Measurements from ENCODE around the gene PACRG. TPM values are rescaled to one million over a fixed set of nuclear protein-coding genes. Genes with fewer than 3 reads are reported as not detected.

The PACRG gene
- total and polyA plus RNA-seq, 10 of the 15 experiments (the other 5 are each of a cell fraction or from before 2014, with no cell fraction given) = not detected

DNA sequence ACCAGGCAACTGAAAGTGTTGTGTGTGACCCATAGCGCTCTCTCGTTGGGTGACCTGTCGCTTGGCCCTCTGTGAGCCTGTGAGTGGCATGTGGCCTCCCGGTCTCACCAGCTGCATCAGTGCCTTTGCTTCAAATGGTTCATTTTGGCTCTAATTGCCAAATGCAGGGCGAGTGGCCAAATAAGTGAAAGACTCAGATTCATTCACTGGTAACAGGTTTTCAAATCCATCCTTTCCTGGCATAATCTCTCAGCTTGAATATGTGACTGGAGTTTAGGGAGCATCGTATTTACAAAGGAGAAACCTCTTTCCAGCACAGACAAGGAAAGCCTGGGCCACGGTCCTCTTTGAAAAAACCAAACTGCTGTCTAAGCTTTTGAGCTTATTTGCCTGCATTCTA lies 365.1 kb downstream of the PACRG start (continued):
- TF ChIP-seq, protein P1, sequence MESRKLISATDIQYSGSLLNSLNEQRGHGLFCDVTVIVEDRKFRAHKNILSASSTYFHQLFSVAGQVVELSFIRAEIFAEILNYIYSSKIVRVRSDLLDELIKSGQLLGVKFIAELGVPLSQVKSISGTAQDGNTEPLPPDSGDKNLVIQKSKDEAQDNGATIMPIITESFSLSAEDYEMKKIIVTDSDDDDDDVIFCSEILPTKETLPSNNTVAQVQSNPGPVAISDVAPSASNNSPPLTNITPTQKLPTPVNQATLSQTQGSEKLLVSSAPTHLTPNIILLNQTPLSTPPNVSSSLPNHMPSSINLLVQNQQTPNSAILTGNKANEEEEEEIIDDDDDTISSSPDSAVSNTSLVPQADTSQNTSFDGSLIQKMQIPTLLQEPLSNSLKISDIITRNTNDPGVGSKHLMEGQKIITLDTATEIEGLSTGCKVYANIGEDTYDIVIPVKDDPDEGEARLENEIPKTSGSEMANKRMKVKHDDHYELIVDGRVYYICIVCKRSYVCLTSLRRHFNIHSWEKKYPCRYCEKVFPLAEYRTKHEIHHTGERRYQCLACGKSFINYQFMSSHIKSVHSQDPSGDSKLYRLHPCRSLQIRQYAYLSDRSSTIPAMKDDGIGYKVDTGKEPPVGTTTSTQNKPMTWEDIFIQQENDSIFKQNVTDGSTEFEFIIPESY (IDR thresholded peaks at IDR 0.05) = no peak
- no peak for TF ChIP-seq FOS (IDR thresholded peaks at IDR 0.05; ENCODE audit: borderline replicate concordance, extremely low read depth, insufficient read length)
- TF ChIP-seq, protein P2, sequence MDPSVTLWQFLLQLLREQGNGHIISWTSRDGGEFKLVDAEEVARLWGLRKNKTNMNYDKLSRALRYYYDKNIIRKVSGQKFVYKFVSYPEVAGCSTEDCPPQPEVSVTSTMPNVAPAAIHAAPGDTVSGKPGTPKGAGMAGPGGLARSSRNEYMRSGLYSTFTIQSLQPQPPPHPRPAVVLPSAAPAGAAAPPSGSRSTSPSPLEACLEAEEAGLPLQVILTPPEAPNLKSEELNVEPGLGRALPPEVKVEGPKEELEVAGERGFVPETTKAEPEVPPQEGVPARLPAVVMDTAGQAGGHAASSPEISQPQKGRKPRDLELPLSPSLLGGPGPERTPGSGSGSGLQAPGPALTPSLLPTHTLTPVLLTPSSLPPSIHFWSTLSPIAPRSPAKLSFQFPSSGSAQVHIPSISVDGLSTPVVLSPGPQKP (IDR thresholded peaks at IDR 0.05; ENCODE audit: low read depth, low read length) = no peak

DNA sequence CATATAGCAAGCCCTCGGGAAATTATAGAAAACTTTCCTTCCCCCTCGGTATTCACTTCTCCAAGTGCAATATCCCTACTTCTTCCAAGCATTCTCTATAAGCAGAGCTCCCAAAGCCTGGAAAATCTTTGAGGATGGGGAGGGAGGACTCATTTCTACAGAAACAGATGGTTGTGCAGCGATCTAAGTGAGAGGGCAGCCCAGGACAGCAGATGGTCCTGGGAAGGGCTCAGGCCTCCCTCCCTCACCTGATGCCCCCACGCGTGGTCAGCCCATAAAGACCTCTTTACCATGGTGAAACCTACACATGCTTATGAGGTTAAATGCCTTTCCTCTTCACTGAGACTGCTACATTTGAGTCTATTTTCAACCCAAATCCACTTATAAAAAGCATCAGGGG lies 367.1 kb downstream of the PACRG start:
- no peak overlapping the region for H2AFZ ChIP-seq (ENCODE audit: control insufficient read depth, low read depth, low read length)
- no peaks in the 10 kb centered on the region for H3K27me3 ChIP-seq (replicated peaks in 1 of 2; ENCODE audit: control insufficient read depth in 2 of 2, insufficient read depth in 2 of 2, low read length in 1 of 2)
- no peak overlapping the region for H3K27ac ChIP-seq (ENCODE audit: control insufficient read depth, insufficient read depth)
- no peak overlapping the region for H3K4me2 ChIP-seq (ENCODE audit: control insufficient read depth, insufficient read depth)
- ATAC-seq (no peak), FAIRE-seq (no peak), DNase-seq (ENCODE audit: low read depth, low spot score) (no peak)
- no peak overlapping the region for H3K9ac ChIP-seq (ENCODE audit: control insufficient read depth, insufficient read depth, low read length)
- POLR2A ChIA-PET = no interaction called here
- CTCF ChIA-PET = no interaction called here
- H3K4me3 ChIP-seq = no peak overlapping the region
- H3K9me3 ChIP-seq (replicated peaks; ENCODE audit: control insufficient read depth, insufficient read depth, low read length) = no peaks in the 10 kb centered on the region
- RAD21 ChIA-PET (ENCODE audit: unreplicated experiment) = no interaction called here
- intact Hi-C loops (cut with micrococcal nuclease; ENCODE audit: unreplicated experiment) = no loop called here
- 17% methylated on average over 5 of the region's 5 CpGs for WGBS (ENCODE audit: insufficient coverage, insufficient replicate concordance, low lambda C conversion rate, missing lambda C conversion rate)
- no peaks in the 10 kb centered on the region for H3K4me1 ChIP-seq (ENCODE audit: control insufficient read depth, insufficient read depth, low read length)
- in situ Hi-C loops (cut with MboI) = no loop called here
- no peaks in the 10 kb centered on the region for H4K20me1 ChIP-seq (ENCODE audit: control insufficient read depth, insufficient read depth)
- no peaks in the 10 kb centered on the region for H3K36me3 ChIP-seq (ENCODE audit: control insufficient read depth in 2 of 2, insufficient read depth in 2 of 2, low read length in 1 of 2)
- SMC1A ChIA-PET (ENCODE audit: uncharacterized antibody, unreplicated experiment) = no interaction called here
- TF ChIP-seq, protein P3, sequence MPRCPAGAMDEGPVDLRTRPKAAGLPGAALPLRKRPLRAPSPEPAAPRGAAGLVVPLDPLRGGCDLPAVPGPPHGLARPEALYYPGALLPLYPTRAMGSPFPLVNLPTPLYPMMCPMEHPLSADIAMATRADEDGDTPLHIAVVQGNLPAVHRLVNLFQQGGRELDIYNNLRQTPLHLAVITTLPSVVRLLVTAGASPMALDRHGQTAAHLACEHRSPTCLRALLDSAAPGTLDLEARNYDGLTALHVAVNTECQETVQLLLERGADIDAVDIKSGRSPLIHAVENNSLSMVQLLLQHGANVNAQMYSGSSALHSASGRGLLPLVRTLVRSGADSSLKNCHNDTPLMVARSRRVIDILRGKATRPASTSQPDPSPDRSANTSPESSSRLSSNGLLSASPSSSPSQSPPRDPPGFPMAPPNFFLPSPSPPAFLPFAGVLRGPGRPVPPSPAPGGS (IDR thresholded peaks at IDR 0.05; ENCODE audit: borderline replicate concordance, insufficient read depth, low read depth, low read length, poor library complexity, severe bottlenecking) = no peak
- TF ChIP-seq, protein P4, sequence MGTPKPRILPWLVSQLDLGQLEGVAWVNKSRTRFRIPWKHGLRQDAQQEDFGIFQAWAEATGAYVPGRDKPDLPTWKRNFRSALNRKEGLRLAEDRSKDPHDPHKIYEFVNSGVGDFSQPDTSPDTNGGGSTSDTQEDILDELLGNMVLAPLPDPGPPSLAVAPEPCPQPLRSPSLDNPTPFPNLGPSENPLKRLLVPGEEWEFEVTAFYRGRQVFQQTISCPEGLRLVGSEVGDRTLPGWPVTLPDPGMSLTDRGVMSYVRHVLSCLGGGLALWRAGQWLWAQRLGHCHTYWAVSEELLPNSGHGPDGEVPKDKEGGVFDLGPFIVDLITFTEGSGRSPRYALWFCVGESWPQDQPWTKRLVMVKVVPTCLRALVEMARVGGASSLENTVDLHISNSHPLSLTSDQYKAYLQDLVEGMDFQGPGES (IDR thresholded peaks at IDR 0.05) = no peak
- TF ChIP-seq SMAD5 (IDR thresholded peaks at IDR 0.05; ENCODE audit: low read depth) = no peak
- TF ChIP-seq SRF (IDR thresholded peaks at IDR 0.05; ENCODE audit: low read depth in 2 of 2, low read length in 2 of 2) = no peak
- no peak for TF ChIP-seq SREBF2 (IDR thresholded peaks at IDR 0.05; ENCODE audit: low read length)
- TF ChIP-seq MYC (IDR thresholded peaks at IDR 0.05; ENCODE audit: insufficient read depth, insufficient read length, insufficient replicate concordance, low read length, severe bottlenecking) = no peak
- TF ChIP-seq NRF1 (conservative IDR thresholded peaks at IDR 0.05; ENCODE audit: low read depth, low read length) = no peak
- no peak for TF ChIP-seq NR2C1 (IDR thresholded peaks at IDR 0.05)
- TF ChIP-seq WRNIP1 (IDR thresholded peaks at IDR 0.05; ENCODE audit: borderline replicate concordance, low read depth, low read length) = no peak
- TF ChIP-seq MXI1 (IDR thresholded peaks at IDR 0.05; ENCODE audit: low read depth, low read length) = no peak
- H3K79me2 ChIP-seq (ENCODE audit: control insufficient read depth, insufficient read depth, low read length) = no peaks in the 10 kb centered on the region
- no TSS peak for BruUV-seq (replicated peaks)
